ENCODE results near the gene COBL. TPM values are rescaled to one million over a fixed set of nuclear protein-coding genes. Genes with fewer than 3 reads are reported as not detected.
"Not testable (repeated sequence)": the region's sequence is repeated elsewhere in the genome, so short reads cannot be mapped to it uniquely, and the experiment has no call there.

The COBL gene
- polyA plus RNA-seq, 3 donors = 17.9 to 26.5 (median 20.6) TPM

GRCh38 chr7:51009716-51010496 is 306.7 kb downstream of the COBL start:
- DNase-seq = no peak

GRCh38 chr7:51007551-51008505 is 308.8 kb downstream of the COBL start:
- no peak for DNase-seq

GRCh38 chr7:51006483-51007235 is 309.9 kb downstream of the COBL start:
- no peak for DNase-seq

- DNase-seq = no peak
Observed at GRCh38 chr7:51005074-51005473, 311.5 kb downstream of the COBL start.

GRCh38 chr7:51000956-51001355 is 315.7 kb downstream of the COBL start:
- DNase-seq = no peak

- DNase-seq = no peak
Observed at GRCh38 chr7:50994753-50995319, 321.8 kb downstream of the COBL start.

GRCh38 chr7:50990214-50990613 is 326.4 kb downstream of the COBL start:
- not testable (repeated sequence) for DNase-seq

GRCh38 chr7:50988988-50989387 is 327.6 kb downstream of the COBL start:
- no peak for DNase-seq

GRCh38 chr7:50988465-50988864 is 328.1 kb downstream of the COBL start:
- no peak for DNase-seq

- DNase-seq = no peak
Observed at GRCh38 chr7:50985096-50985495, 331.5 kb downstream of the COBL start.

GRCh38 chr7:50983850-50984249 is 332.8 kb downstream of the COBL start:
- DNase-seq = no peak

GRCh38 chr7:50982626-50983025 is 334.0 kb downstream of the COBL start:
- no peak for DNase-seq

GRCh38 chr7:50981743-50982142 is 334.9 kb downstream of the COBL start:
- DNase-seq = no peak

GRCh38 chr7:50980411-50980810 is 336.2 kb downstream of the COBL start:
- DNase-seq = no peak

- DNase-seq = no peak
Observed at GRCh38 chr7:50978633-50979215, 337.9 kb downstream of the COBL start.

- DNase-seq = no peak
Observed at GRCh38 chr7:50977421-50977820, 339.2 kb downstream of the COBL start.

- DNase-seq = no peak
Observed at GRCh38 chr7:50976064-50976463, 340.5 kb downstream of the COBL start.

- no peak for DNase-seq
Observed at GRCh38 chr7:50974240-50974639, 342.4 kb downstream of the COBL start.

- DNase-seq = no peak
Observed at GRCh38 chr7:50973814-50974213, 342.8 kb downstream of the COBL start.

- DNase-seq = no peak
Observed at GRCh38 chr7:50970092-50970491, 346.5 kb downstream of the COBL start.
